Trophoblast cell (in vitro differentiated cells and primary cell): ENCODE measurements around the gene FGF1.

Source experiments
- DNase-seq, 2 donors: peaks; one replicate each; pipeline ENCODE4 v3.0.0-alpha.2; 2016
- H2AFZ ChIP-seq: 2 replicates; pipeline ENCODE4 v1.6.1; 2013; ENCODE audit warnings: low read length, moderate library complexity, mild to moderate bottlenecking; ENCODE audit not compliant: insufficient read depth, poor library complexity
- H2AK5ac ChIP-seq: 2 replicates; pipeline ENCODE4 v1.6.1; 2013; ENCODE audit warnings: mild to moderate bottlenecking, low read length
- H2BK120ac ChIP-seq: 2 replicates; pipeline ENCODE4 v1.6.1; 2013; ENCODE audit warnings: low read length, mild to moderate bottlenecking, moderate library complexity; ENCODE audit not compliant: insufficient read depth, poor library complexity
- H2BK12ac ChIP-seq: 2 replicates; pipeline ENCODE4 v1.6.1; 2013; ENCODE audit warnings: mild to moderate bottlenecking, low read length, moderate library complexity
- H2BK5ac ChIP-seq: 2 replicates; pipeline ENCODE4 v1.6.1; 2013; ENCODE audit warnings: low read length, low read depth, moderate library complexity, mild to moderate bottlenecking; ENCODE audit not compliant: poor library complexity
- H3K14ac ChIP-seq: 2 replicates; pipeline ENCODE4 v1.6.1; 2013; ENCODE audit warnings: mild to moderate bottlenecking, low read length
- H3K18ac ChIP-seq: 2 replicates; pipeline ENCODE4 v1.6.1; 2013; ENCODE audit warnings: mild to moderate bottlenecking, low read length
- H3K23ac ChIP-seq: 2 replicates; pipeline ENCODE4 v1.6.1; 2013; ENCODE audit warnings: low read length
- H3K27ac ChIP-seq: 2 replicates; pipeline ENCODE4 v1.5.1; 2013; ENCODE audit warnings: low read depth, mild to moderate bottlenecking, inconsistent platforms, low read length, moderate library complexity
- H3K27me3 ChIP-seq: 2 replicates; pipeline ENCODE4 v1.6.1; 2013; ENCODE audit warnings: inconsistent platforms, mild to moderate bottlenecking, low read length, moderate library complexity; ENCODE audit not compliant: insufficient read depth
- H3K36me3 ChIP-seq, 2 experiments: 1 replicate in 1 of 2; 2 replicates in 1 of 2; pipeline ENCODE4 v1.6.1; 2013; ENCODE audit warnings: low read length in 2 of 2, mild to moderate bottlenecking in 2 of 2, moderate library complexity in 1 of 2; ENCODE audit not compliant: insufficient read depth in 2 of 2, control insufficient read depth in 1 of 2
- H3K4ac ChIP-seq: 2 replicates; pipeline ENCODE4 v1.6.1; 2013; ENCODE audit warnings: low read depth, mild to moderate bottlenecking, low read length, moderate library complexity
- H3K4me1 ChIP-seq, 2 experiments: 1 replicate in 1 of 2; 2 replicates in 1 of 2; pipeline ENCODE4 v1.6.1; 2013; ENCODE audit warnings: low read length in 2 of 2, mild to moderate bottlenecking in 2 of 2, moderate library complexity in 1 of 2; ENCODE audit not compliant: insufficient read depth in 2 of 2, control insufficient read depth in 1 of 2
- H3K4me2 ChIP-seq: 2 replicates; pipeline ENCODE4 v1.6.1; 2013; ENCODE audit warnings: inconsistent platforms, mild to moderate bottlenecking, low read length, moderate library complexity
- H3K4me3 ChIP-seq: 2 replicates; pipeline ENCODE4 v1.5.1; 2013; ENCODE audit warnings: mild to moderate bottlenecking, low read depth, low read length, inconsistent platforms
- H3K79me1 ChIP-seq: one replicate; pipeline ENCODE4 v1.6.1; 2013; ENCODE audit warnings: low read length
- H3K79me2 ChIP-seq: 2 replicates; pipeline ENCODE4 v1.6.1; 2013; ENCODE audit warnings: low read length, mild to moderate bottlenecking; ENCODE audit not compliant: control insufficient read depth, insufficient read depth, poor library complexity
- H3K9ac ChIP-seq: 2 replicates; pipeline ENCODE4 v1.6.1; 2013; ENCODE audit warnings: mild to moderate bottlenecking, low read length
- H3K9me3 ChIP-seq: 2 replicates; pipeline ENCODE4 v1.6.1; 2013; ENCODE audit warnings: low read depth, mild to moderate bottlenecking, control low read depth, inconsistent platforms, low read length; ENCODE audit not compliant: insufficient read depth
- H4K12ac ChIP-seq: 2 replicates; pipeline ENCODE4 v1.6.1; 2013; ENCODE audit warnings: low read depth, mild to moderate bottlenecking, low read length, moderate library complexity
- H4K8ac ChIP-seq: 2 replicates; pipeline ENCODE4 v1.6.1; 2013; ENCODE audit warnings: low read depth, mild to moderate bottlenecking, low read length, moderate library complexity
- H4K91ac ChIP-seq: one replicate; pipeline ENCODE4 v1.6.1; 2013; ENCODE audit warnings: low read depth, mild to moderate bottlenecking, low read length, moderate library complexity
- WGBS: extraction: QIAGEN DNeasy Blood & Tissue Kit; methylation state at CpG from one replicate; pipeline ENCODE4 v1.1.7; 2013; ENCODE audit warnings: missing lambda C conversion rate; ENCODE audit not compliant: insufficient read length, insufficient coverage; ENCODE audit errors: extremely low coverage; 5-methylcytosine and 5-hydroxymethylcytosine counted together

FGF1 gene

DNA sequence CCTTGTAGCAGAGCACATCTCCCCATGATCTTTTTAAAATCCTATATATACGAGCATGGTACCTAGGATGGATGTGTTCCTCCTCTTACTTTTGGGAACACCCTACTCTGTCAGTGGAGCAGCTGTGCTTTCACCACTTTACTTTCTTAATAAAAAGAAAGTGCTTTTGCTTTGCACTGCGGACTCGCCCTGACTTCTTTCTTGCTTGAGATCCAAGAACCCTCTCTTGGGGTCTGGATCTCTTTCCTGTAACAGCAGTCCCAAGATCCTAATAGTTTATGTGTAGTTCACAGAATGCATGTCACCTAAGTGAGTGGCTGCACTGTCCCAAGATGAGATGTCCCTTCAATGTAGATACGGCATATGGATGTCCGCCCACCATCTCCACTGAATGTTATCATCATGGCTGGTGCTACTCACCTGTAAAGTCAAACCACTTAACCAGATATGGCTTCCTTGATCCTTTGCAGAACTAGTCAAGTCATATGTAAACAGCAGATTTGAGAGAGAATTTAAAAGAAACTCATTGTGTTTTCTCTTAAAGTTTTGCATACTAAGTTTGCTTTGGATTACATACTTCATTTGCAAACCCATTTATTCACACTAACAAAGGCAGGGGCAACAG, 1.9 kb downstream of the FGF1 start:
- Histone ChIP-seq H2AK5ac (no peak overlapping the region), H2AFZ (no peak overlapping the region), H3K27ac (no peak overlapping the region), H2BK120ac (no peak overlapping the region), H4K12ac (no peak overlapping the region), H3K23ac (no peak overlapping the region), H3K18ac (no peak overlapping the region), H4K91ac (no peak overlapping the region), H3K4me3 (no peak overlapping the region), H4K8ac (no peak overlapping the region), H3K4me2 (no peak overlapping the region), H3K36me3 (no peaks in the 10 kb centered on the region), H2BK12ac (no peak overlapping the region), H3K27me3 (no peaks in the 10 kb centered on the region), H3K79me2 (no peaks in the 10 kb centered on the region), H3K9me3 (no peaks in the 10 kb centered on the region), H3K4ac (no peak overlapping the region), H3K14ac (no peak overlapping the region), H2BK5ac (no peak overlapping the region), H3K79me1 (no peaks in the 10 kb centered on the region), H3K4me1 (peaks cover 8% of the 10 kb centered on the region in 2 experiments), H3K9ac (no peak overlapping the region)
- no peak for DNase-seq
- no CpG with 5 or more reads among the region's 5 CpGs for WGBS

DNA sequence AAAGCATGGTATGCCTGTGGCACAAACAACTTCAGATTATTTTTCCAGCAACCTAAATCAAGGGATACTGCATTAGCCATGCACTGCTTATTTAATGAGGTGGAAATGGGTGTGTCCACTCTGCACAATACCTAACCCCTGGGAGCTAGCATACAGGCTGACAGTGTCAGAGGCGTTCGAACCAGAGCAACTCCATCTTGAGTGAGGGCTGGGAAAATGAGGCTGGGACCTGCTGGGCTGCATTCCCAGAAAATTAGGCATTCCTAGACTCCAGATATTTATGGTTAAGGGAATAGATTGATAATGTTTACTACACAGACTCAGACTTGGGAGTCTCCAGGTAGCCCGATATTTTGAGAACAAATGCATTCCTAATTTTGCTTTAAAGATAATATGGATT, 2.8 kb downstream of the FGF1 start:
- Histone ChIP-seq H3K9me3 (no peaks in the 10 kb centered on the region), H2AK5ac (no peak overlapping the region), H2AFZ (no peak overlapping the region), H2BK120ac (no peak overlapping the region), H3K27me3 (no peaks in the 10 kb centered on the region), H3K14ac (no peak overlapping the region), H3K36me3 (no peaks in the 10 kb centered on the region), H3K79me1 (no peaks in the 10 kb centered on the region), H3K4me3 (no peak overlapping the region), H2BK5ac (no peak overlapping the region), H4K12ac (no peak overlapping the region), H2BK12ac (no peak overlapping the region), H3K23ac (no peak overlapping the region), H3K4ac (no peak overlapping the region), H3K27ac (no peak overlapping the region), H3K4me2 (no peak overlapping the region), H3K9ac (no peak overlapping the region), H3K79me2 (no peaks in the 10 kb centered on the region), H4K91ac (no peak overlapping the region), H4K8ac (no peak overlapping the region), H3K4me1 (peaks cover 8% of the 10 kb centered on the region in 2 experiments), H3K18ac (no peak overlapping the region)
- no CpG with 5 or more reads among the region's 3 CpGs for WGBS
- peak; percentile 30 to 65 for DNase-seq

- H3K4me3 ChIP-seq = no peak overlapping the region
- H4K12ac ChIP-seq = no peak overlapping the region
- H3K4me2 ChIP-seq = no peak overlapping the region
These were observed 5.2 kb downstream of the FGF1 start for GRCh38 chr5:142680605-142681259.

GRCh38 chr5:142679744-142680143, 6.1 kb downstream of the FGF1 start:
- no peaks in the 10 kb centered on the region for H3K36me3 ChIP-seq
- H3K4ac ChIP-seq = no peak overlapping the region
- no peaks in the 10 kb centered on the region for H3K27me3 ChIP-seq
- H4K91ac ChIP-seq = no peak overlapping the region
- H3K18ac ChIP-seq = no peak overlapping the region
- H2BK120ac ChIP-seq = no peak overlapping the region
- H3K14ac ChIP-seq = no peak overlapping the region
- no peaks in the 10 kb centered on the region for H3K4me1 ChIP-seq
- H3K4me2 ChIP-seq = no peak overlapping the region
- no peak overlapping the region for H3K27ac ChIP-seq
- H3K23ac ChIP-seq = no peak overlapping the region
- no peak overlapping the region for H4K8ac ChIP-seq
- H3K9ac ChIP-seq = no peak overlapping the region
- H2AK5ac ChIP-seq = no peak overlapping the region
- no CpG with 5 or more reads among the region's 2 CpGs for WGBS
- H3K9me3 ChIP-seq = no peaks in the 10 kb centered on the region
- DNase-seq = no peak
- H3K79me1 ChIP-seq = no peaks in the 10 kb centered on the region
- H3K79me2 ChIP-seq = no peaks in the 10 kb centered on the region
- no peak overlapping the region for H3K4me3 ChIP-seq
- no peak overlapping the region for H2AFZ ChIP-seq
- H2BK5ac ChIP-seq = no peak overlapping the region
- no peak overlapping the region for H4K12ac ChIP-seq
- H2BK12ac ChIP-seq = no peak overlapping the region

More at GRCh38 chr5:142680605-142681259, 5.2 kb downstream of the FGF1 start:
- Histone ChIP-seq H3K14ac (no peak overlapping the region), H2AFZ (no peak overlapping the region), H3K23ac (no peak overlapping the region), H2AK5ac (no peak overlapping the region), H3K18ac (no peak overlapping the region), H3K36me3 (no peaks in the 10 kb centered on the region), H3K79me2 (no peaks in the 10 kb centered on the region), H3K9ac (no peak overlapping the region), H3K27me3 (no peaks in the 10 kb centered on the region), H4K8ac (no peak overlapping the region), H2BK12ac (no peak overlapping the region), H3K4ac (no peak overlapping the region), H4K91ac (no peak overlapping the region), H3K4me1 (peaks cover 2 to 4% of the 10 kb centered on the region in 2 experiments), H3K27ac (no peak overlapping the region), H2BK5ac (no peak overlapping the region), H3K9me3 (no peaks in the 10 kb centered on the region), H3K79me1 (no peaks in the 10 kb centered on the region), H2BK120ac (no peak overlapping the region)
- no CpG with 5 or more reads among the region's 5 CpGs for WGBS
- DNase-seq = peak; percentile 84 to 87
